ENCODE measurements around the gene ZNF827.

DNA sequence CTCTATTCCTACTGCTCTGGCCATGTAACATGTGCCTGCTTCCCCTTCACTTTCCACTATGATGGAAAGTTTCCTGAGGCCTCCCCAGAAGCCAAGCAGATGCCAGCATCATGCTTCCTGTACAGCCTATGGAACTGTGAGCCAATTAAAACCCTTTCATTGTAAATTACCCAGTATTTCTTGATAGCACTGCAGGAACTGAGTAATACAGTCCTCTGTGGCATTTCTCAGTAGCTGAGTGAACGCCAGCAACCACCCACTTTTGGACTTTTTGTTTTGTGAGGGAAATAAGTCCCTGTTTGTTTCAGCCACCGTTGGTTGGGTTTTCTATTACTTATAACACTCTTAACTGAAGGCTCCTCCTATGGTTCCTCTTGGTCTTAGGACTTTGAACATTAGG is 154.6 kb downstream of the ZNF827 start:
- no peak for TF ChIP-seq GATA2 (IDR thresholded peaks at IDR 0.05; ENCODE audit: low read depth, low read length)
- TF ChIP-seq GATA3 (IDR thresholded peaks at IDR 0.05; ENCODE audit: low read depth, low read length) = no peak

All from SH-SY5Y (cell line).